Heart right ventricle (tissue), 16 donors: Measurements from ENCODE around the gene PLCB1. TPM values are rescaled to one million over a fixed set of nuclear protein-coding genes. Genes with fewer than 3 reads are reported as not detected.

Source experiments
- ATAC-seq, 8 donors: fragments of 200-7000 bp; cut with Tn5 transposase; one replicate each; pipeline ENCODE4 v1.9.1; 2020; ENCODE audit warnings: mild to moderate bottlenecking in 8 of 8, moderate library complexity in 8 of 8, moderate number of reproducible peaks in 1 of 8
- DNase-seq, 2 donors: peaks; one replicate each; pipeline ENCODE4 v3.0.0-alpha.2; 2020
- H3K27ac ChIP-seq, 10 donors: fragments of 200-600 bp; sonication (generic) in 2 of 10; one replicate each; pipeline versions ENCODE4 v1.5.0 to v1.8.0; 2020 to 2022; ENCODE audit warnings: mild to moderate bottlenecking in 3 of 10
- H3K27me3 ChIP-seq, 7 donors: fragments of 200-600 bp; one replicate each; pipeline ENCODE4 v1.8.0; 2021 to 2022; ENCODE audit warnings: mild to moderate bottlenecking in 2 of 7
- H3K36me3 ChIP-seq, 9 donors: fragments of 200-600 bp; sonication (generic) in 1 of 9; one replicate each; pipeline versions ENCODE4 v1.5.0 to v1.8.0; 2020 to 2022; ENCODE audit warnings: mild to moderate bottlenecking in 2 of 9
- H3K4me1 ChIP-seq, 9 donors: fragments of 200-600 bp; sonication (generic) in 1 of 9; one replicate each; pipeline versions ENCODE4 v1.5.0 to v1.8.0; 2020 to 2022; ENCODE audit warnings: mild to moderate bottlenecking in 4 of 9
- H3K4me3 ChIP-seq, 10 donors: fragments of 200-600 bp; sonication (generic) in 2 of 10; one replicate each; pipeline versions ENCODE4 v1.5.0 to v1.8.0; 2020 to 2022; ENCODE audit warnings: mild to moderate bottlenecking in 7 of 10, moderate library complexity in 2 of 10
- H3K9me3 ChIP-seq, 11 donors: fragments of 200-600 bp in 10 of 11; sonication (generic) in 2 of 11; one replicate each; pipeline versions ENCODE4 v1.5.0 to v1.8.0; 2013 to 2022; ENCODE audit warnings: mild to moderate bottlenecking in 2 of 11, control low read depth in 1 of 11, moderate library complexity in 1 of 11
- CTCF ChIP-seq, 9 donors: fragments of 200-600 bp; sonication (generic) in 2 of 9; IDR thresholded peaks; one replicate each; pipeline versions ENCODE4 v1.5.0 to v1.8.0; 2021 to 2022; ENCODE audit warnings: antibody characterized with exemption in 9 of 9, mild to moderate bottlenecking in 5 of 9, moderate library complexity in 1 of 9
- WGBS, 2 donors: extraction: QIAGEN DNeasy Blood & Tissue Kit; methylation state at CpG; one replicate each; pipeline ENCODE4 v1.1.7; 2013; ENCODE audit warnings: inconsistent platforms in 1 of 2; 5-methylcytosine and 5-hydroxymethylcytosine counted together
- intact Hi-C, 10 donors: fragments of 100-400 bp; cut with DNase I; formaldehyde crosslinking; loops; one replicate each; pipeline versions ENCODE4 v1.11.1 to v1.14.2; 2022
- polyA plus RNA-seq, 2 donors: library from polyadenylated mRNA; stranded (reverse); fragments of 200-250 nt; gene quantifications; one replicate each; pipeline ENCODE4 v1.2.3, GENCODE V29; 2013
- total RNA-seq, 10 donors: library from RNA; stranded (reverse); fragmentation: NEBNext Ultra II Directional in 3 of 10; extraction: Animal tissue kit (Norgen Biotek cat#: 25700) in 3 of 10; gene quantifications; one replicate each; pipeline versions ENCODE4 v1.2.1 to v1.2.4, GENCODE V29; 2021 to 2023
- donor health status: Arrhythmogenic right ventricular cardiomyopathy.
- donor health status: ischemic (EF 13 %, LVEDD 7.1; RV severe dilation, severe dysfunction).
- donor health status: healthy with polysubstance abuse.
- donor health status: DM: no; HTN: yes; CAD: no.
- donor health status: DM: no; HTN: no; CAD: no.
- donor health status: ischemic (EF 25% LVEDD 6.9; RV normal size, moderate dysfunction).
- donor health status: ischemic (EF 25% LVEDD 5.7; RV mildly dilated, moderate dysfunction).
- donor health status: healthy.
- donor health status: DM: yes; HTN: yes; CAD: no.
- donor health status: Ischemic cardiomyopathy.
- donor health status: ischemic (EF 35%, LVEDD 5.7; RV mildly dilated, moderate dysfunction).
- donor health status: nonischemic (EF 11% LVEDD 7.7; RV severe dilation, severe dysfunction).
- donor health status: DM: yes; HTN: yes; CAD: no.
- donor health status: PGD.
- donor health status: ischemic (EF 29% LVEDD 5.4; RV normal size, mild dysfunction).
- donor health status: nonischemic (EF 23%, LVEDD 6.1; RV moderate dilation, normal function).

Gene PLCB1
- total and polyA plus RNA-seq, 12 donors, result 2.2 to 12.7 (median 7.1) TPM

GRCh38 chr20:8735674-8736073 lies 603.6 kb downstream of the PLCB1 start:
- no peak for TF ChIP-seq CTCF (IDR thresholded peaks at IDR 0.05)
- H3K4me1 ChIP-seq, result no peaks in the 10 kb centered on the region
- H3K36me3 ChIP-seq, result peaks cover 0 to 43% (median 0%) of the 10 kb centered on the region in 9 donors
- intact Hi-C loops, result no loop called here
- DNase-seq, result no peak
- no peak for ATAC-seq
- H3K4me3 ChIP-seq, result no peak overlapping the region
- no peak overlapping the region for H3K27ac ChIP-seq
- H3K27me3 ChIP-seq, result no peaks in the 10 kb centered on the region
- H3K9me3 ChIP-seq, result no peaks in the 10 kb centered on the region

- peaks cover 0 to 58% (median 0%) of the 10 kb centered on the region in 9 donors for H3K36me3 ChIP-seq
- H3K4me3 ChIP-seq, result no peak overlapping the region
- H3K27me3 ChIP-seq, result no peaks in the 10 kb centered on the region
- WGBS, 2 donors, result 89 to 92% methylated on average over 4 of the region's 4 CpGs
- ATAC-seq (no peak), DNase-seq (no peak)
- intact Hi-C loops, result no loop called here
- TF ChIP-seq CTCF (IDR thresholded peaks at IDR 0.05), result no peak
- H3K4me1 ChIP-seq, result no peaks in the 10 kb centered on the region
- H3K27ac ChIP-seq, result no peak overlapping the region
- no peaks in the 10 kb centered on the region for H3K9me3 ChIP-seq
Measured at GRCh38 chr20:8740265-8740664, 608.2 kb downstream of the PLCB1 start.

GRCh38 chr20:8744228-8744844 lies 612.3 kb downstream of the PLCB1 start:
- 85% methylated on average over 3 of the region's 3 CpGs for WGBS, 2 donors
- DNase-seq, result no peak
- H3K4me3 ChIP-seq, result no peak overlapping the region
- H3K27me3 ChIP-seq, result no peaks in the 10 kb centered on the region
- ATAC-seq, result no peak
- H3K36me3 ChIP-seq, result peaks cover 0 to 44% (median 0%) of the 10 kb centered on the region in 9 donors
- intact Hi-C loops, result no loop called here
- no peak overlapping the region for H3K27ac ChIP-seq
- TF ChIP-seq CTCF (IDR thresholded peaks at IDR 0.05), result no peak
- H3K4me1 ChIP-seq, result no peaks in the 10 kb centered on the region
- no peaks in the 10 kb centered on the region for H3K9me3 ChIP-seq

- Histone ChIP-seq H3K9me3 (no peaks in the 10 kb centered on the region), H3K4me1 (no peaks in the 10 kb centered on the region), H3K27me3 (no peaks in the 10 kb centered on the region), H3K36me3 (peaks cover 0 to 15% (median 0%) of the 10 kb centered on the region in 9 donors), H3K4me3 (no peak overlapping the region), H3K27ac (no peak overlapping the region)
- WGBS, 2 donors, result 60 to 63% methylated on average over 8 of the region's 8 CpGs
- DNase-seq, result no peak
- ATAC-seq, result no peak
- intact Hi-C loops, result no loop called here
- TF ChIP-seq CTCF (IDR thresholded peaks at IDR 0.05), result no peak
Measured at GRCh38 chr20:8749101-8749500, 617.0 kb downstream of the PLCB1 start.
